Measurements from ENCODE around the gene CEP112.

Gene CEP112

GRCh38 chr17:66149562-66149961, 42.4 kb downstream of the CEP112 start:
- Histone ChIP-seq H4K91ac (ENCODE audit: low read depth, low read length) (no peak overlapping the region), H3K4me2 (ENCODE audit: low read length) (no peak overlapping the region), H3K4ac (ENCODE audit: low read depth, low read length) (no peak overlapping the region), H3K79me1 (ENCODE audit: low read length) (no peaks in the 10 kb centered on the region), H2BK120ac (ENCODE audit: insufficient read depth, low read length, poor library complexity) (no peak overlapping the region), H3K4me1 (ENCODE audit: control insufficient read depth in 1 of 2, insufficient read depth in 2 of 2, low read length in 2 of 2) (no peaks in the 10 kb centered on the region), H3K27ac (ENCODE audit: low read depth, low read length) (no peak overlapping the region), H4K8ac (ENCODE audit: low read depth, low read length) (no peak overlapping the region), H2AFZ (ENCODE audit: insufficient read depth, low read length, poor library complexity) (no peak overlapping the region), H2AK5ac (ENCODE audit: low read length) (no peak overlapping the region), H3K9ac (ENCODE audit: low read length) (no peak overlapping the region), H4K12ac (ENCODE audit: low read depth, low read length) (no peak overlapping the region), H3K9me3 (ENCODE audit: insufficient read depth, low read depth, low read length) (no peaks in the 10 kb centered on the region), H3K23ac (ENCODE audit: low read length) (no peak overlapping the region), H3K27me3 (ENCODE audit: insufficient read depth, low read length) (no peaks in the 10 kb centered on the region), H3K36me3 (ENCODE audit: control insufficient read depth in 1 of 2, insufficient read depth in 2 of 2, low read length in 2 of 2) (no peaks in the 10 kb centered on the region), H3K79me2 (ENCODE audit: control insufficient read depth, insufficient read depth, low read length, poor library complexity) (no peaks in the 10 kb centered on the region), H3K14ac (ENCODE audit: low read length) (no peak overlapping the region), H2BK5ac (ENCODE audit: low read depth, low read length, poor library complexity) (no peak overlapping the region), H3K18ac (ENCODE audit: low read length) (no peak overlapping the region), H3K4me3 (ENCODE audit: low read depth, low read length) (no peak overlapping the region), H2BK12ac (ENCODE audit: low read length) (no peak overlapping the region)
- DNase-seq = no peak

DNA sequence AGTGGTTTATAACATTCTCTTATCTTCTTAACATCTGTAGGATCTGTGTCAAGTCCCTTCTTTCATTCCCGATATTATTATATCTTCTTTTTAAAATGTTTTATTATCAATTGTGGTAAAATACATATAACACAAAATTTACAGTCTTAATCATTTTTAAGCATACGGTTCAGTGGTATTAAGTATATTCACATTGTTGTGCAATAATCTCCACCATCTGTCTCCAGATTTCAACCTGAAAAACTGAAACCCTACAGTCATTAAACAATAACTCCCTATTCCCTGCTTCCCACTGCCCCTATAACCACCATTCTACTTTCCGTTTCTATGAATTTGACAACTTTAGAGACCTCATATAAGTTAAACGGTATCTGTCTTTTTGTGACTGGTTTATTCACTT, 45.5 kb downstream of the CEP112 start:
- Histone ChIP-seq H3K4me3 (ENCODE audit: low read depth, low read length) (no peak overlapping the region), H3K36me3 (ENCODE audit: control insufficient read depth in 1 of 2, insufficient read depth in 2 of 2, low read length in 2 of 2) (no peaks in the 10 kb centered on the region), H2AK5ac (ENCODE audit: low read length) (no peak overlapping the region), H3K4me1 (ENCODE audit: control insufficient read depth in 1 of 2, insufficient read depth in 2 of 2, low read length in 2 of 2) (no peaks in the 10 kb centered on the region), H3K9ac (ENCODE audit: low read length) (no peak overlapping the region), H3K79me2 (ENCODE audit: control insufficient read depth, insufficient read depth, low read length, poor library complexity) (no peaks in the 10 kb centered on the region), H3K4me2 (ENCODE audit: low read length) (no peak overlapping the region), H3K4ac (ENCODE audit: low read depth, low read length) (no peak overlapping the region), H3K14ac (ENCODE audit: low read length) (no peak overlapping the region), H2BK120ac (ENCODE audit: insufficient read depth, low read length, poor library complexity) (no peak overlapping the region), H4K8ac (ENCODE audit: low read depth, low read length) (no peak overlapping the region), H3K27ac (ENCODE audit: low read depth, low read length) (no peak overlapping the region), H3K27me3 (ENCODE audit: insufficient read depth, low read length) (no peaks in the 10 kb centered on the region), H2BK12ac (ENCODE audit: low read length) (no peak overlapping the region), H2AFZ (ENCODE audit: insufficient read depth, low read length, poor library complexity) (no peak overlapping the region), H4K91ac (ENCODE audit: low read depth, low read length) (no peak overlapping the region), H3K23ac (ENCODE audit: low read length) (no peak overlapping the region), H2BK5ac (ENCODE audit: low read depth, low read length, poor library complexity) (no peak overlapping the region), H3K18ac (ENCODE audit: low read length) (no peak overlapping the region), H3K9me3 (ENCODE audit: insufficient read depth, low read depth, low read length) (no peaks in the 10 kb centered on the region), H3K79me1 (ENCODE audit: low read length) (no peaks in the 10 kb centered on the region), H4K12ac (ENCODE audit: low read depth, low read length) (no peak overlapping the region)
- no peak for DNase-seq
- WGBS (ENCODE audit: extremely low coverage, insufficient coverage, insufficient read length) = no CpG with 5 or more reads among the region's 4 CpGs

GRCh38 chr17:66143657-66144282, 48.2 kb downstream of the CEP112 start:
- Histone ChIP-seq H3K36me3 (ENCODE audit: control insufficient read depth in 1 of 2, insufficient read depth in 2 of 2, low read length in 2 of 2) (no peaks in the 10 kb centered on the region), H2BK120ac (ENCODE audit: insufficient read depth, low read length, poor library complexity) (no peak overlapping the region), H4K8ac (ENCODE audit: low read depth, low read length) (no peak overlapping the region), H3K4ac (ENCODE audit: low read depth, low read length) (no peak overlapping the region), H3K14ac (ENCODE audit: low read length) (no peak overlapping the region), H2AFZ (ENCODE audit: insufficient read depth, low read length, poor library complexity) (no peak overlapping the region), H3K4me3 (ENCODE audit: low read depth, low read length) (no peak overlapping the region), H3K27ac (ENCODE audit: low read depth, low read length) (no peak overlapping the region), H4K91ac (ENCODE audit: low read depth, low read length) (no peak overlapping the region), H2BK5ac (ENCODE audit: low read depth, low read length, poor library complexity) (no peak overlapping the region), H2AK5ac (ENCODE audit: low read length) (no peak overlapping the region), H3K9me3 (ENCODE audit: insufficient read depth, low read depth, low read length) (no peaks in the 10 kb centered on the region), H3K4me2 (ENCODE audit: low read length) (no peak overlapping the region), H3K79me1 (ENCODE audit: low read length) (no peaks in the 10 kb centered on the region), H3K4me1 (ENCODE audit: control insufficient read depth in 1 of 2, insufficient read depth in 2 of 2, low read length in 2 of 2) (no peaks in the 10 kb centered on the region), H4K12ac (ENCODE audit: low read depth, low read length) (no peak overlapping the region), H3K9ac (ENCODE audit: low read length) (no peak overlapping the region), H3K27me3 (ENCODE audit: insufficient read depth, low read length) (no peaks in the 10 kb centered on the region), H2BK12ac (ENCODE audit: low read length) (no peak overlapping the region), H3K23ac (ENCODE audit: low read length) (no peak overlapping the region), H3K18ac (ENCODE audit: low read length) (no peak overlapping the region), H3K79me2 (ENCODE audit: control insufficient read depth, insufficient read depth, low read length, poor library complexity) (no peaks in the 10 kb centered on the region)
- no peak for DNase-seq
- WGBS (ENCODE audit: extremely low coverage, insufficient coverage, insufficient read length) = no CpG with 5 or more reads among the region's 2 CpGs

- no peak overlapping the region for H3K18ac ChIP-seq (ENCODE audit: low read length)
- no peaks in the 10 kb centered on the region for H3K36me3 ChIP-seq (ENCODE audit: control insufficient read depth in 1 of 2, insufficient read depth in 2 of 2, low read length in 2 of 2)
- H4K12ac ChIP-seq (ENCODE audit: low read depth, low read length) = no peak overlapping the region
- no peak overlapping the region for H2BK120ac ChIP-seq (ENCODE audit: insufficient read depth, low read length, poor library complexity)
- WGBS (ENCODE audit: extremely low coverage, insufficient coverage, insufficient read length) = no CpG with 5 or more reads among the region's 7 CpGs
- H2AFZ ChIP-seq (ENCODE audit: insufficient read depth, low read length, poor library complexity) = no peak overlapping the region
- no peak overlapping the region for H4K91ac ChIP-seq (ENCODE audit: low read depth, low read length)
- no peak overlapping the region for H2BK12ac ChIP-seq (ENCODE audit: low read length)
- no peaks in the 10 kb centered on the region for H3K27me3 ChIP-seq (ENCODE audit: insufficient read depth, low read length)
- H2AK5ac ChIP-seq (ENCODE audit: low read length) = no peak overlapping the region
- H4K8ac ChIP-seq (ENCODE audit: low read depth, low read length) = no peak overlapping the region
- H3K4me1 ChIP-seq (ENCODE audit: control insufficient read depth in 1 of 2, insufficient read depth in 2 of 2, low read length in 2 of 2) = no peaks in the 10 kb centered on the region
- H3K27ac ChIP-seq (ENCODE audit: low read depth, low read length) = no peak overlapping the region
- H3K79me2 ChIP-seq (ENCODE audit: control insufficient read depth, insufficient read depth, low read length, poor library complexity) = no peaks in the 10 kb centered on the region
- H3K4me2 ChIP-seq (ENCODE audit: low read length) = no peak overlapping the region
- DNase-seq = no peak
- no peak overlapping the region for H3K23ac ChIP-seq (ENCODE audit: low read length)
- H3K14ac ChIP-seq (ENCODE audit: low read length) = no peak overlapping the region
- H3K4ac ChIP-seq (ENCODE audit: low read depth, low read length) = no peak overlapping the region
- H3K9ac ChIP-seq (ENCODE audit: low read length) = no peak overlapping the region
- no peaks in the 10 kb centered on the region for H3K79me1 ChIP-seq (ENCODE audit: low read length)
- H3K9me3 ChIP-seq (ENCODE audit: insufficient read depth, low read depth, low read length) = no peaks in the 10 kb centered on the region
- H2BK5ac ChIP-seq (ENCODE audit: low read depth, low read length, poor library complexity) = no peak overlapping the region
- H3K4me3 ChIP-seq (ENCODE audit: low read depth, low read length) = no peak overlapping the region
These were observed 49.5 kb downstream of the CEP112 start for GRCh38 chr17:66142428-66142827.
